SJSA1 (cell line): ENCODE measurements around the gene PIGQ. TPM values are rescaled to one million over a fixed set of nuclear protein-coding genes. Genes with fewer than 3 reads are reported as not detected.

ENCODE experiments used
- DNase-seq, 2 experiments: peaks; one replicate each; pipeline ENCODE4 v3.0.0-alpha.2; 2015 to 2020; ENCODE audit warnings: low spot score in 2 of 2, low read depth in 1 of 2
- H3K27ac ChIP-seq: fragments of 250-450 bp; sonication (Bioruptor Pico); 2 replicates; pipeline ENCODE4 v1.5.1; 2020; ENCODE audit warnings: mild to moderate bottlenecking, moderate library complexity
- H3K27me3 ChIP-seq: fragments of 250-450 bp; sonication (Bioruptor Pico); replicated peaks from 2 replicates; pipeline ENCODE4 v1.5.1; 2020; ENCODE audit warnings: mild to moderate bottlenecking, moderate library complexity
- H3K36me3 ChIP-seq: fragments of 250-450 bp; sonication (Bioruptor Pico); 2 replicates; pipeline ENCODE4 v1.5.1; 2020; ENCODE audit warnings: mild to moderate bottlenecking
- H3K4me1 ChIP-seq: fragments of 250-450 bp; sonication (Bioruptor Pico); replicated peaks from 2 replicates; pipeline ENCODE4 v1.6.1; 2021; ENCODE audit warnings: mild to moderate bottlenecking
- H3K4me3 ChIP-seq: fragments of 250-450 bp; sonication (Bioruptor Pico); 2 replicates; pipeline ENCODE4 v1.5.1; 2020; ENCODE audit warnings: mild to moderate bottlenecking
- H3K9me3 ChIP-seq: fragments of 250-450 bp; sonication (Bioruptor Pico); replicated peaks from 2 replicates; pipeline ENCODE4 v1.5.1; 2020; ENCODE audit warnings: mild to moderate bottlenecking
- total RNA-seq: library from RNA; depleted of rRNA; stranded (reverse); fragments of >200 nt; shearing (Covaris generic); gene quantifications from 2 replicates; pipeline ENCODE4 v1.2.3, GENCODE V29; 2014

PIGQ gene
- total RNA-seq, 1 experiment from 2014 or later, result 33.8 TPM

GRCh38 chr16:588889-589657 is 19.3 kb downstream of the PIGQ start:
- Histone ChIP-seq H3K4me3 (peak overlapping the region; percentile 93), H3K4me1 (peaks cover 21% of the 10 kb centered on the region), H3K36me3 (peaks cover 19% of the 10 kb centered on the region), H3K27me3 (0 out of 2 replicates have a peak, but pooled peaks cover 4% of the 10 kb centered on the region), H3K9me3 (no peaks in the 10 kb centered on the region), H3K27ac (peak overlapping the region; percentile 88)
- peak; percentile 97 to 100 for DNase-seq

- peaks cover 19% of the 10 kb centered on the region for H3K36me3 ChIP-seq
- peak within 1 kb of the TSS; percentile 93 for H3K4me3 ChIP-seq
- DNase-seq, result peak; percentile 98 to 99
- H3K9me3 ChIP-seq, result no peaks in the 10 kb centered on the region
- 0 out of 2 replicates have a peak, but pooled peaks cover 4% of the 10 kb centered on the region for H3K27me3 ChIP-seq
- peak within 1 kb of the TSS; percentile 88 for H3K27ac ChIP-seq
- peaks cover 21% of the 10 kb centered on the region for H3K4me1 ChIP-seq
These were observed 20.0 kb downstream of the PIGQ start, which contains the start of gene RAB40C for GRCh38 chr16:589658-590187. Gene RAB40C, plus strand, starts transcription at chr16:590066. Its CDS starts 226 bp downstream, at chr16:590292.

- Histone ChIP-seq H3K4me3 (peak overlapping the region; percentile 93), H3K9me3 (no peaks in the 10 kb centered on the region), H3K36me3 (peaks cover 19% of the 10 kb centered on the region), H3K4me1 (peaks cover 21% of the 10 kb centered on the region), H3K27me3 (0 out of 2 replicates have a peak, but pooled peaks cover 4% of the 10 kb centered on the region), H3K27ac (no peak overlapping the region)
- DNase-seq, result peak in 1 of 2 experiments; percentile 54
These were observed 20.5 kb downstream of the PIGQ start for GRCh38 chr16:590188-590814.

GRCh38 chr16:590815-591200 is 21.0 kb downstream of the PIGQ start:
- DNase-seq, result no peak
- peak overlapping the region; percentile 93 for H3K4me3 ChIP-seq
- H3K36me3 ChIP-seq, result peaks cover 19% of the 10 kb centered on the region
- no peak overlapping the region for H3K27ac ChIP-seq
- H3K9me3 ChIP-seq, result no peaks in the 10 kb centered on the region
- no peaks in the 10 kb centered on the region for H3K27me3 ChIP-seq
- H3K4me1 ChIP-seq, result peaks cover 21% of the 10 kb centered on the region

- Histone ChIP-seq H3K4me3 (no peak overlapping the region; the same call in 1 of the 2 replicates), H3K27ac (no peak overlapping the region), H3K36me3 (peaks cover 19% of the 10 kb centered on the region), H3K27me3 (no peaks in the 10 kb centered on the region), H3K9me3 (no peaks in the 10 kb centered on the region), H3K4me1 (peaks cover 19% of the 10 kb centered on the region)
- DNase-seq, result no peak
These were observed 21.5 kb downstream of the PIGQ start for GRCh38 chr16:591231-591630.

- Histone ChIP-seq H3K9me3 (no peaks in the 10 kb centered on the region), H3K27me3 (no peaks in the 10 kb centered on the region), H3K27ac (no peak overlapping the region), H3K4me3 (no peak overlapping the region), H3K36me3 (peaks cover 19% of the 10 kb centered on the region), H3K4me1 (peaks cover 18% of the 10 kb centered on the region)
- no peak for DNase-seq
These were observed 22.2 kb downstream of the PIGQ start for GRCh38 chr16:591892-592517.

- no peak for DNase-seq
These were observed 22.9 kb downstream of the PIGQ start for GRCh38 chr16:592518-593306.

GRCh38 chr16:593406-593805 is 23.6 kb downstream of the PIGQ start:
- Histone ChIP-seq H3K9me3 (no peaks in the 10 kb centered on the region), H3K27me3 (no peaks in the 10 kb centered on the region), H3K4me3 (no peak overlapping the region), H3K4me1 (peaks cover 10% of the 10 kb centered on the region), H3K36me3 (peaks cover 14% of the 10 kb centered on the region), H3K27ac (no peak overlapping the region)
- DNase-seq, result no peak

More at GRCh38 chr16:592518-593306, 22.9 kb downstream of the PIGQ start:
- Histone ChIP-seq H3K9me3 (no peaks in the 10 kb centered on the region), H3K36me3 (peaks cover 19% of the 10 kb centered on the region), H3K27ac (no peak overlapping the region), H3K4me1 (peaks cover 17% of the 10 kb centered on the region), H3K27me3 (no peaks in the 10 kb centered on the region), H3K4me3 (no peak overlapping the region)

- no peak overlapping the region for H3K27ac ChIP-seq
- H3K4me1 ChIP-seq, result peaks cover 9% of the 10 kb centered on the region
- DNase-seq, result no peak
- H3K36me3 ChIP-seq, result peaks cover 13% of the 10 kb centered on the region
- H3K4me3 ChIP-seq, result no peak overlapping the region
- H3K9me3 ChIP-seq, result no peaks in the 10 kb centered on the region
- no peaks in the 10 kb centered on the region for H3K27me3 ChIP-seq
These were observed 24.0 kb downstream of the PIGQ start for GRCh38 chr16:593807-594206.

GRCh38 chr16:595094-595528 is 25.3 kb downstream of the PIGQ start:
- Histone ChIP-seq H3K9me3 (no peaks in the 10 kb centered on the region), H3K27me3 (no peaks in the 10 kb centered on the region), H3K4me1 (peaks cover 9% of the 10 kb centered on the region), H3K4me3 (no peak overlapping the region), H3K36me3 (peaks cover 8% of the 10 kb centered on the region), H3K27ac (no peak overlapping the region)
- no peak for DNase-seq

- no peaks in the 10 kb centered on the region for H3K27me3 ChIP-seq
- DNase-seq, result no peak
- H3K4me1 ChIP-seq, result peaks cover 2% of the 10 kb centered on the region
- no peak overlapping the region for H3K27ac ChIP-seq
- H3K9me3 ChIP-seq, result no peaks in the 10 kb centered on the region
- peaks cover 5% of the 10 kb centered on the region; the same call in 1 of the 2 replicates for H3K36me3 ChIP-seq
- H3K4me3 ChIP-seq, result no peak overlapping the region
These were observed 26.4 kb downstream of the PIGQ start for GRCh38 chr16:595942-596735.

GRCh38 chr16:596736-597060 is 26.9 kb downstream of the PIGQ start:
- no peaks in the 10 kb centered on the region for H3K27me3 ChIP-seq
- no peak for DNase-seq
- no peak overlapping the region for H3K4me3 ChIP-seq
- no peaks in the 10 kb centered on the region for H3K4me1 ChIP-seq
- H3K27ac ChIP-seq, result no peak overlapping the region
- no peaks in the 10 kb centered on the region for H3K9me3 ChIP-seq
- H3K36me3 ChIP-seq, result peaks cover 5% of the 10 kb centered on the region; the same call in 1 of the 2 replicates
